SHP77 treated with DMSO at 0.1 percent for 48 hours (cell line): ENCODE data around the gene FBXL3.
"Not testable (repeated sequence)": the region's sequence is repeated elsewhere in the genome, so short reads cannot be mapped to it uniquely, and the experiment has no call there.

Experiments used
- DNase-seq: peaks from one replicate; lab custom pipeline; 2025; lab: John Stamatoyannopoulos, UW

FBXL3 gene

GRCh38 chr13:76983676-76984075 lies 43.3 kb downstream of the FBXL3 start:
- DNase-seq: no peak

- DNase-seq: no peak
Measured at GRCh38 chr13:76982061-76982460, 44.9 kb downstream of the FBXL3 start.

DNA sequence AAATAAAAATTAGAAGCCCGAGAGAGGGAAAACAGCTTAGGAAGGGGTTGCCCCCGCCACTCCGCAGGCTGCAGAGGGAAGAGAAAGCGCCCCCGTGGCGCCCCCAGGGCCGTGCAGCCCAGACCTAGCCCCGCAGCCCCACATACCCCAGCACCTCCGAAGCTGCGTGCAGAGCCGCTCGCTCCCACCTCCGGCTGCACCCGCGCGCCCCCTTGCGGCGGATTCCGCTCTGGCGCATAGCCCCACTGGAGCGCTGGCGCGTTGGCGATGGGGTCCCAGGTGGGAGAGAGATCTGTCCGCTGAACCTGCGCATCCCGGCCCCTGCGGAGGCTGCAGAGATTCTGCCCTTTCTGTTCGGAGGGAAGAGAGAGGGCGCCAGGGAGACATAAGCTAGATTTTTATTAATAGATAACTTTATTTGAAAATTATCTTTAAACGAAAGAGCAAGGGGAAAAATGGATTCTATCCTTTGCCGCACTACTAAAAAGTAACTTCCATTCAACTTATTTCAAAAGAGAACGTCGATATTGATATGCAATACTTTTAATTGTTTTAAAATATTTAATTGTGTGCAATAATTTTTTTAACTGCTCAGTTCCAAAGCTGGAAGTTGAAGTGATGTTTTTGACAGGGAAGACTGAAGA lies 46.8 kb downstream of the FBXL3 start:
- peak; percentile 18 for DNase-seq

- DNase-seq: no peak
Measured at GRCh38 chr13:76976929-76977328, 50.0 kb downstream of the FBXL3 start.

GRCh38 chr13:76976490-76976889 lies 50.5 kb downstream of the FBXL3 start:
- DNase-seq: peak; percentile 12

DNA sequence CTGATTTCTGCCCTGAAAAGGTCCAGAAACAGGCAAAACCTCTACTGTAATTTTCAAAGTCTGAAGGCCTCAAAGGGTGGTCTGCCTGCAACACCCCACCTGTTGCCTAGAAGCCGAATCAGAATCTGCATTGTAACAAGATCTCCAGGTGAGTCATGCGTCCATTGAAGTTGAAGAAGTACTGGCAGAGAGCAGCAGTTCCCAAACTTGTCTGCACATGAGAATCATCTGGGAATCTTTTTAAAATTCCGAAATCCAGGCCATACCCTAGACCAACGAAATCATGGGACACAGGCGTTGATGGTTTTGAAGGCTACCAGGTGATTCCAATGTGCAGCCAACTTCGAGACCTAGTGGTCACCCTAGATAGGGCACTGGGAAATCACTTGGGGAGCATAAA lies 51.1 kb downstream of the FBXL3 start:
- DNase-seq: no peak

- no peak for DNase-seq
Measured at GRCh38 chr13:76974618-76974975, 52.4 kb downstream of the FBXL3 start.

- DNase-seq: no peak
Measured at GRCh38 chr13:76973920-76974617, 52.9 kb downstream of the FBXL3 start.

DNA sequence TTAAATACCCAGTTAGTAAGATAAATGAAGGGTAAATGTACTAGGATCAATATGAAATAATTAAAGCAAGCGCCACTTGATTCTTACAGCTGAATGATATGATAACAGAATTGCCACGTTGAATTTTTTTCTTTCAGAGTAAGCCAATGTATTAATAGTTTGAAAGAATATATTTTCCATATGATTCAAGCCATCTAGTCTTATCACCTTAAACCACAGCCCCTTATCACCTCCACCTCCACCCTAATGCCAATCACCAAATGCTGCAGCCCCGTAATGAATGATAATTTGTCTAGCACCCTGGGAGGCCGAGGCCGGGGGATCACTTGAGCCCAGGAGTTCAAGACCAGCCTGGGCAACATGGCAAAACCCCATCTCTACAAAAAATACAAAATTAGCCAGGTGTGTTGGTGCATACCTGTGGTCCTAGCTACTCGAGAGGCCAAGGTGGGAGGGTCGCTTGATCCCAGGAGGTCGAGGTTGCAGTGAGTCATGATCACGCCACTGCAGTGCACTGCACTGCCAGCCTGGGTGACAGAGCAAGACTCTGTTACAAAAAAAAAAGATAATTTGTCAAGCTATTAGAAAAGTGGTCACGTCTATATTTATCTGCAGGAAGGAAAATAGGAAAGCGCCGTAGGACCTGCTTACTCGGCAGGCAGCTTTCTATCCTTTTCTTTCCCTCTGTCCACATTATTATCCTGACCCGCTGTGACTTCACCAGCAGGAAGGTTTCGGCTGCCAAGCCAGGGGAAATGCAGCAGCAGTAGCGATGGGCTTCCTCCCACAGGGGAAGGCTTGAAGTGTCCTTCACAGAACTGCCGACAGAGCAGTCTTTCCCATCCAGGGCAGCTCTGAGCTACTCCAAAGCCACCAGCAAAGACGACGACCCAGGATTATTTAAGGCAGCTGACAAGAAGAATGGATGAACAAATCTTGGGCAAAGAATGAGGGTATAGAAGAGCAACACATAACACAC lies 54.8 kb downstream of the FBXL3 start:
- no peak for DNase-seq

DNA sequence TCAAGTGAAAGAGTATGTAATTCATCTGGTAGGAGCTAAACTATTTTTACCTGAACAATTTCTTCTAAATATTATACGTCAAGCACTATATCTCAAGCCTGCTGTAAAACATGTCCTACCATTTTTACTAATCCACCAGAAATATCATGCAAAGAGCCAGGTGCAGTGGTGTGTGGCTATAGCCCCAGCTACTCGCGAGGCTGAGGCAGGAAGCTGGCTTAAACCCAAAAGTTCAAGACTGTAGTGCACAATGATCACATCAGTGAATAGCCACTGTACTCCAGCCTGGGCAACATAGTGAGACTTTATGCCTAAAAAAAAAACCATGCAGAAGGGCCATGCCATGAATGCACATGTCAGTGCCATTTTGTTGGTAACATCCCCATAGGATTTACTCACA lies 55.7 kb downstream of the FBXL3 start:
- no peak for DNase-seq

GRCh38 chr13:76969488-76970365 lies 57.2 kb downstream of the FBXL3 start:
- DNase-seq: no peak

GRCh38 chr13:76968041-76968440 lies 58.9 kb downstream of the FBXL3 start:
- no peak for DNase-seq

GRCh38 chr13:76967031-76967430 lies 59.9 kb downstream of the FBXL3 start:
- DNase-seq: no peak

DNA sequence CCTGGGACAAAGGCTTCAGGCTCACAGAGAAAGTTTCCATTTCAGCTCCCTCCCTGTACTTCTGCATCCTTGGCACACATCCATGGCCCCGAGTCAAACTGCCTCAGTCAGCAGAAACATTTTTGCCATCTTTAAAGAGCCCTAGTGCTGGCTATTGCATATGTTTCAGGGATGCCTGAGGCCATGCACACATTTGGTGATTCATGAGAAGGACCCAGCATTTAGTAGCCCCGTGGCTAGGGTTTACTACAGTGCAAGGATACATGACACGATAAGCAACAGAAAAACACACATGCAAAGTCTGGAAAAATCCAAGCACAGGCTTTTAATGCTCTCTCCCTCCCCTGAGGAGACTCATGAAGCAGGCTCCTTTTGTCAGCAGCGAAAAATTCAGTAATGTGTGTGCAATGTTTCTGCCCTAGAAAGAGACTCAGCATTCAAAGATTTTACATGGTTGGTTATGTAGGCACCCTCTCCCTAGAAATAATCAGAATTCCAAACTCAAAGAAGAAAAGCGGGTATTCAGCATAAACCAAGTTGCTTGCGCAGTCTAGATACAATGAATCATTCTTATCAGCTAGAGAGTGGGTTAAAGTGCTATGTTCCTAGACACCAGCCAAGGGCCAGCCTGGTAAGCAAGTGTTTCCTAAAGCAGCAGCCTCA lies 61.1 kb downstream of the FBXL3 start:
- DNase-seq: no peak

GRCh38 chr13:76959734-76960133 lies 67.2 kb downstream of the FBXL3 start:
- DNase-seq: not testable (repeated sequence)

- no peak for DNase-seq
Measured at GRCh38 chr13:76958841-76959432, 68.0 kb downstream of the FBXL3 start.

DNA sequence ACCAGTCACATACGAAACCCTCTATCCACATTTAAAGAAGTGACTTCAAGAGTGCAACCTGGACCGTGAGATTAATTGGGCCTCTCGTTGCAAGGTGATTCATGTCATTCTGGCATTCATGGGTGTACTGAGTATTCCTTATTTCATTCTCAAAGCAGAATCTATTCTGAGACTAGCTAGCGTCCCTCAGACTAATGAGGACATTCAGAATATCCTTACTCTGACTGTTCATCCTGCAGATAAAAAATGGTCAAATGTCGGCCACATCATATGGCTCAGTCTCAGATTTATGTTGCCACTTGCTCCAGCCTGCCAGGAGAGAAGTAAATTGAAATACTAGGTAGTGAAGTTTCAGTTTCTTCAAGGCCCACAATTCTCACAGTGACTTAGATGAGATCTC lies 71.3 kb downstream of the FBXL3 start:
- DNase-seq: no peak
